C1 segment of cervical spinal cord (tissue), 14 donors: Measurements from ENCODE around the gene TMSB10.
"Not testable (repeated sequence)": the region's sequence is repeated elsewhere in the genome, so short reads cannot be mapped to it uniquely, and the experiment has no call there.

Source experiments
- DNase-seq, 14 donors: peaks; one replicate each; lab custom pipeline; 2025; lab: John Stamatoyannopoulos, UW

TMSB10 gene

GRCh38 chr2:84904151-84904550 is 1.3 kb upstream of the TMSB10 start:
- DNase-seq = no peak

GRCh38 chr2:84904717-84905174 is 710 bp upstream of the TMSB10 start:
- DNase-seq = peak in 10 of 14 donors; percentile 24 to 65 (median 36)

- peak in 5 of 14 donors; percentile 17 to 39 (median 28) for DNase-seq
Measured at GRCh38 chr2:84906108-84906899, 848 bp downstream of the TMSB10 start.

- peak in 5 of 14 donors; percentile 13 to 35 (median 17) for DNase-seq
Measured at GRCh38 chr2:84906900-84907714, 1.7 kb downstream of the TMSB10 start.

GRCh38 chr2:84908948-84909713 is 3.7 kb downstream of the TMSB10 start:
- no peak for DNase-seq

- DNase-seq = no peak
Measured at GRCh38 chr2:84911135-84911678, 5.8 kb downstream of the TMSB10 start.

GRCh38 chr2:84912984-84913383 is 7.5 kb downstream of the TMSB10 start:
- DNase-seq = no peak

- DNase-seq = no peak
Measured at GRCh38 chr2:84914334-84914733, 8.9 kb downstream of the TMSB10 start.

GRCh38 chr2:84915675-84916074 is 10.2 kb downstream of the TMSB10 start:
- DNase-seq = not testable (repeated sequence)

GRCh38 chr2:84917821-84918220 is 12.4 kb downstream of the TMSB10 start:
- DNase-seq = not testable (repeated sequence)

- no peak for DNase-seq
Measured at GRCh38 chr2:84918430-84918829, 13.0 kb downstream of the TMSB10 start.

GRCh38 chr2:84919885-84920580 is 14.6 kb downstream of the TMSB10 start:
- DNase-seq = peak in 1 of 14 donors; percentile 30

GRCh38 chr2:84923009-84923408 is 17.6 kb downstream of the TMSB10 start:
- no peak for DNase-seq

- DNase-seq = no peak
Measured at GRCh38 chr2:84924173-84925106, 19.0 kb downstream of the TMSB10 start.

GRCh38 chr2:84925336-84925723 is 19.9 kb downstream of the TMSB10 start:
- no peak for DNase-seq

GRCh38 chr2:84925724-84926376 is 20.4 kb downstream of the TMSB10 start:
- DNase-seq = peak; percentile 10 to 93 (median 78)

GRCh38 chr2:84927275-84927627 is 21.8 kb downstream of the TMSB10 start:
- no peak for DNase-seq

- no peak for DNase-seq
Measured at GRCh38 chr2:84931384-84931821, 25.9 kb downstream of the TMSB10 start.

GRCh38 chr2:84938194-84938879 is 32.9 kb downstream of the TMSB10 start:
- no peak for DNase-seq
